HepG2 (cell line): Measurements from ENCODE around the gene BCAR3. TPM values are rescaled to one million over a fixed set of nuclear protein-coding genes. Genes with fewer than 3 reads are reported as not detected.

ENCODE experiments used
- MEIS2 ChIP-seq: sonication (generic); formaldehyde crosslinking; IDR thresholded peaks from 2 replicates; pipeline ENCODE4 v1.9.0; 2021; ENCODE audit warnings: mild to moderate bottlenecking, missing genetic modification reagents
- NFYB ChIP-seq: sonication (generic); formaldehyde crosslinking; IDR thresholded peaks from 2 replicates; pipeline ENCODE4 v1.4.0; 2020; ENCODE audit warnings: missing genetic modification reagents
- NR2F1 ChIP-seq, 2 experiments: fragments of 450-650 bp in 1 of 2; formaldehyde crosslinking in 1 of 2; IDR thresholded peaks; 2 replicates each; pipeline versions ENCODE4 v1.5.0 to v1.6.1; 2016 to 2020; ENCODE audit warnings: mild to moderate bottlenecking in 1 of 2, missing compliant biosample characterization in 1 of 2, missing genetic modification reagents in 1 of 2, moderate library complexity in 1 of 2
- RBM39 ChIP-seq: fragments of 200-400 bp; formaldehyde crosslinking; IDR thresholded peaks from one replicate; pipeline ENCODE4 v1.6.1; 2018; ENCODE audit warnings: antibody characterized with exemption, mild to moderate bottlenecking, low read depth, low read length; ENCODE audit not compliant: poor library complexity, severe bottlenecking
- TFAP4 ChIP-seq: sonication (generic); IDR thresholded peaks from 2 replicates; pipeline ENCODE4 v1.6.1; 2016; ENCODE audit warnings: low read depth, borderline replicate concordance
- ZBTB33 ChIP-seq: sonication (generic); formaldehyde crosslinking; IDR thresholded peaks from 2 replicates; pipeline ENCODE4 v1.4.0; 2020; ENCODE audit warnings: missing genetic modification reagents
- ZNF142 ChIP-seq: sonication (generic); formaldehyde crosslinking; IDR thresholded peaks from 2 replicates; pipeline ENCODE4 v1.4.0; 2020; ENCODE audit warnings: missing genetic modification reagents
- ZNF232 ChIP-seq: sonication (generic); formaldehyde crosslinking; IDR thresholded peaks from 2 replicates; pipeline ENCODE4 v1.4.0; 2020; ENCODE audit warnings: missing genetic modification reagents, borderline replicate concordance
- ZNF260 ChIP-seq: sonication (generic); formaldehyde crosslinking; IDR thresholded peaks from 2 replicates; pipeline ENCODE4 v1.4.0; 2020; ENCODE audit warnings: missing genetic modification reagents, low read depth, mild to moderate bottlenecking, borderline replicate concordance
- ZNF292 ChIP-seq: sonication (generic); formaldehyde crosslinking; IDR thresholded peaks from 2 replicates; pipeline ENCODE4 v1.8.1; 2022; ENCODE audit warnings: mild to moderate bottlenecking, low read depth, missing genetic modification reagents, borderline replicate concordance
- polyA plus RNA-seq, 8 experiments: library from polyadenylated mRNA; depleted of rRNA in 3 of 8; stranded (reverse) in 7 of 8; unstranded in 1 of 8; fragments of >200 nt; fragmentation: Illumina TruSeq in 4 of 8; extraction: Trizol in 4 of 8; gene quantifications; 2 replicates each; pipeline versions ENCODE4 v1.2.1 to v1.2.3, GENCODE V29; 2011 to 2016; ENCODE audit warnings: low read depth in 4 of 8, missing spikeins in 1 of 8, mixed read lengths in 1 of 8; ENCODE audit not compliant: insufficient read depth in 1 of 8
- total RNA-seq, 5 experiments: library from RNA; depleted of rRNA; stranded (reverse); fragments of >200 nt; fragmentation: Illumina TruSeq; extraction: Trizol; gene quantifications; 2 replicates each; pipeline ENCODE4 v1.2.3, GENCODE V29; 2016; ENCODE audit warnings: low read depth in 1 of 5

The BCAR3 gene
- total and polyA plus RNA-seq, 2 of the 13 experiments (the other 11 are each of a cell fraction or from before 2014, with no cell fraction given), result 3.6 to 4.8 TPM

- TF ChIP-seq NR2F1 (CRISPR knock-in tag; IDR thresholded peaks at IDR 0.05) (no peak), TFAP4 (no peak), MEIS2 (CRISPR knock-in tag) (no peak), RBM39 (no peak), NFYB (no peak), ZBTB33 (CRISPR knock-in tag) (no peak), ZNF292 (no peak), ZNF260 (CRISPR knock-in tag) (no peak), ZNF142 (no peak), ZNF232 (CRISPR knock-in tag) (no peak)
Observed at GRCh38 chr1:93569489-93569888, 112.1 kb downstream of the BCAR3 start (continued).
